ENCODE measurements around the gene PLCL2. TPM values are rescaled to one million over a fixed set of nuclear protein-coding genes. Genes with fewer than 3 reads are reported as not detected.

PLCL2 gene
- total RNA-seq, 1 donor from 2014 or later = 0.85 TPM

- H3K27ac Mint-ChIP-seq (ENCODE audit: unreplicated experiment) = no peak overlapping the region
- no peak overlapping the region for H3K4me3 Mint-ChIP-seq (ENCODE audit: unreplicated experiment)
- no peaks in the 10 kb centered on the region for H3K36me3 Mint-ChIP-seq (ENCODE audit: low read depth)
- TF ChIP-seq CTCF (IDR thresholded peaks at IDR 0.05) = no peak
- H3K4me1 Mint-ChIP-seq (ENCODE audit: low read depth) = no peaks in the 10 kb centered on the region
- DNase-seq (ENCODE audit: low spot score) = no peak
- peaks cover 15% of the 10 kb centered on the region for H3K27me3 Mint-ChIP-seq (ENCODE audit: low read depth)
- H3K9me3 Mint-ChIP-seq (ENCODE audit: low read depth) = no peaks in the 10 kb centered on the region
Measured at GRCh38 chr3:16844222-16844621, 40.5 kb upstream of the PLCL2 start.

DNA sequence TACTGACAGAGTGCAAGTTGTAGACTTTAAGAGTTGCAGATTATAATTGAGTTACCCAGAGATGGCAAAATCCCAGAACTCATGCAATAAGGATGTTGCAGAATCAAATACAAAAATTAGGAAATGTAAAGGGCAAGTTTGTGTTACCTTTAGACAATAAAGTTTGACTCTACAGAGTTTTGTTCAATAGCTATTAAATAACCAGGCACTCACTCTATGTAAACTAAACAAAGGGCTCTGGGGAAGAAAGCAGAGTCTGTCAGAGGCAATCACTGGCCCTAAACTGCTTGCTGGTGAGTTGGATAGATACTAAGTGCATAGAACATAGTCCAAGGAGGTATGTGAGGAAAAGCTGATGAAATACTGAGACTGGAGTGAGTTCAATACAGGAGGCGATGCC lies 40.0 kb upstream of the PLCL2 start:
- Mint-ChIP-seq H3K4me3 (ENCODE audit: unreplicated experiment) (no peak overlapping the region), H3K27me3 (ENCODE audit: low read depth) (peaks cover 15% of the 10 kb centered on the region), H3K36me3 (ENCODE audit: low read depth) (no peaks in the 10 kb centered on the region), H3K4me1 (ENCODE audit: low read depth) (peaks cover 3% of the 10 kb centered on the region), H3K27ac (ENCODE audit: unreplicated experiment) (no peak overlapping the region), H3K9me3 (ENCODE audit: low read depth) (no peaks in the 10 kb centered on the region)
- DNase-seq (ENCODE audit: low spot score) = no peak
- TF ChIP-seq CTCF (IDR thresholded peaks at IDR 0.05) = no peak

GRCh38 chr3:16846373-16847080 lies 38.2 kb upstream of the PLCL2 start:
- TF ChIP-seq CTCF (IDR thresholded peaks at IDR 0.05) = no peak
- DNase-seq (ENCODE audit: low spot score) = no peak
- Mint-ChIP-seq H3K27me3 (ENCODE audit: low read depth) (peaks cover 20% of the 10 kb centered on the region), H3K27ac (ENCODE audit: unreplicated experiment) (no peak overlapping the region), H3K4me3 (ENCODE audit: unreplicated experiment) (no peak overlapping the region), H3K4me1 (ENCODE audit: low read depth) (peaks cover 3% of the 10 kb centered on the region), H3K36me3 (ENCODE audit: low read depth) (no peaks in the 10 kb centered on the region), H3K9me3 (ENCODE audit: low read depth) (no peaks in the 10 kb centered on the region)

DNA sequence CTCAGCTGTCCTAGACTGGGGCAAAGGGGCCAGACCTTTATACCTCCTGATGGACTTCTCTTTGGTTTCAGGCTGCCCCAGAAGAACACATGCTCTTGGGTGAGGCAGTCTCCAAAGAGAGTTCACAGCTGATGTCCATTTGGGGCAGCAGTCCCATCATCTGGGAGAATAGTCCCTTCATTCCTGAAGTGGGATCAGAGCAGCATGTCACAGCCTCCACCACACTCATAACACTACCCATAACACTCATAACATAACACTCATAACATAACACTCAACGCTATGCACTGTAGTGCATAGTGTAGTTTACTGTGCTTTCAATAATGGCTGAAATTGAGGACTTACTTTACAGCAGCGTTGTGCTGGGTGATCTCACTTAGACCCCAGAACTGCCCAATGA lies 36.7 kb upstream of the PLCL2 start:
- TF ChIP-seq CTCF (IDR thresholded peaks at IDR 0.05) = no peak
- no peaks in the 10 kb centered on the region for H3K9me3 Mint-ChIP-seq (ENCODE audit: low read depth)

DNA sequence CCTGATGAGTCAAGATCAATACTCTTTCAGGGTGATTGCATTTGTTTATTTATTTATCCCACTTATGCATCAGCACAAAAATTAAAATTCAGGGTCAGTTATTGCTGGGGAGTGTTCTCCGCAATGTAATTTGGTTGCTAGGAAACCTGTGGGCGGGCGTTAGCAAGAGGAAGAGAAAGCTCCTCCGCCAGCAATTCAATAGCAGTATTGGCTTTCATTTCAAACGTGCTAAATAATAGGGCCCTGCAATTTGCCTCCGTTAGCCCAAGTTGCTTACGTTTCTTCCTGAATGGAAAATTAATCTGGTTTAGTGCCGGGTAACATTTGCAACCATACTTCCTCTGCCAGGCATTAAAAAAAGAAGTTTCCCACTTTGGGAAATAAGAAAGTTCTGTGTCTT lies 35.5 kb upstream of the PLCL2 start:
- Mint-ChIP-seq H3K4me1 (ENCODE audit: low read depth) (peaks cover 3% of the 10 kb centered on the region), H3K27me3 (ENCODE audit: low read depth) (peaks cover 24% of the 10 kb centered on the region), H3K4me3 (ENCODE audit: unreplicated experiment) (no peak overlapping the region), H3K9me3 (ENCODE audit: low read depth) (no peaks in the 10 kb centered on the region), H3K36me3 (ENCODE audit: low read depth) (no peaks in the 10 kb centered on the region), H3K27ac (ENCODE audit: unreplicated experiment) (no peak overlapping the region)
- DNase-seq (ENCODE audit: low spot score) = no peak
- TF ChIP-seq CTCF (IDR thresholded peaks at IDR 0.05) = no peak

More for the DNA sequence above, 36.7 kb upstream of the PLCL2 start:
- Mint-ChIP-seq H3K4me3 (ENCODE audit: unreplicated experiment) (no peak overlapping the region), H3K27ac (ENCODE audit: unreplicated experiment) (no peak overlapping the region), H3K27me3 (ENCODE audit: low read depth) (peaks cover 22% of the 10 kb centered on the region), H3K36me3 (ENCODE audit: low read depth) (no peaks in the 10 kb centered on the region), H3K4me1 (ENCODE audit: low read depth) (peaks cover 3% of the 10 kb centered on the region)
- DNase-seq (ENCODE audit: low spot score) = no peak
